Endothelial cell of umbilical vein (primary cell): ENCODE measurements around the gene COL16A1. TPM values are rescaled to one million over a fixed set of nuclear protein-coding genes. Genes with fewer than 3 reads are reported as not detected.

Source experiments
- BruUV-seq: library from RNA; stranded (reverse); fragments of 400-500 nt; replicated peaks from 2 replicates; lab custom pipeline; 2021; lab: Mats Ljungman, UMichigan
- CTCF ChIA-PET: fragments of 300-600, 350-600 bp; sonication (Branson Sonifier 250); formaldehyde crosslinking; loops from one replicate; lab custom pipeline; 2021; ENCODE audit warnings: antibody characterized with exemption, inconsistent platforms; lab: Charles Lee
- POLR2A ChIA-PET: fragments of 300-600, 350-600 bp; sonication (Branson Sonifier 250); formaldehyde crosslinking; loops from one replicate; lab custom pipeline; 2021; ENCODE audit warnings: antibody characterized with exemption, inconsistent platforms; lab: Charles Lee
- DNase-seq: peaks from one replicate; pipeline ENCODE4 v3.0.0-alpha.2; 2011; ENCODE audit warnings: low read depth, low spot score
- FAIRE-seq: peaks from 2 replicates; lab custom pipeline; 2011; peaks lifted over from hg19 to GRCh38; lab: Jason Lieb, UNC
- H2AFZ ChIP-seq: 2 replicates; pipeline ENCODE4 v1.6.0; 2012; ENCODE audit warnings: low read depth, low read length, control low read depth, inconsistent platforms
- H3K27ac ChIP-seq: 2 replicates; pipeline ENCODE4 v1.5.1; 2011; ENCODE audit warnings: low read depth, mild to moderate bottlenecking, control low read depth, low read length, moderate library complexity; ENCODE audit not compliant: insufficient read depth
- H3K27me3 ChIP-seq, 2 experiments: 2 replicates each; pipeline versions ENCODE4 v1.6.0 to v1.6.1; 2011; ENCODE audit warnings: low read length in 2 of 2, mixed read lengths in 1 of 2; ENCODE audit not compliant: control insufficient read depth in 2 of 2, insufficient read depth in 2 of 2
- H3K36me3 ChIP-seq, 2 experiments: 2 replicates in 1 of 2; 3 replicates in 1 of 2; pipeline ENCODE4 v1.5.1; 2011; ENCODE audit warnings: low read length in 2 of 2, mild to moderate bottlenecking in 1 of 2, moderate library complexity in 1 of 2; ENCODE audit not compliant: control insufficient read depth in 2 of 2, insufficient read depth in 2 of 2; ENCODE audit errors: extremely low read depth in 1 of 2
- H3K4me1 ChIP-seq: 3 replicates; pipeline ENCODE4 v1.5.1; 2011; ENCODE audit warnings: mild to moderate bottlenecking, low read length; ENCODE audit not compliant: control insufficient read depth, insufficient read depth; ENCODE audit errors: extremely low read depth
- H3K4me2 ChIP-seq: 2 replicates; pipeline ENCODE4 v1.6.1; 2011; ENCODE audit warnings: low read length, control low read depth, mixed read lengths; ENCODE audit not compliant: insufficient read depth
- H3K4me3 ChIP-seq, 3 experiments: fragments of 200-600 bp in 1 of 3; sonication (generic), shearing (Covaris generic) in 1 of 3; replicated peaks in 1 of 3; 2 replicates each; pipeline ENCODE4 v1.5.1; 2011 to 2016; ENCODE audit warnings: control low read depth in 3 of 3, low read length in 3 of 3, mild to moderate bottlenecking in 2 of 3, inconsistent platforms in 1 of 3, low read depth in 1 of 3, moderate library complexity in 1 of 3; ENCODE audit not compliant: insufficient read depth in 1 of 3
- H3K79me2 ChIP-seq: 2 replicates; pipeline ENCODE4 v1.6.0; 2012; ENCODE audit warnings: low read length, inconsistent platforms; ENCODE audit not compliant: control insufficient read depth, insufficient read depth
- H3K9ac ChIP-seq: replicated peaks from 2 replicates; pipeline ENCODE3; 2011; ENCODE audit warnings: low read length, control low read depth; ENCODE audit not compliant: insufficient read depth; ENCODE audit errors: extremely low read depth
- H3K9me1 ChIP-seq: replicated peaks from 3 replicates; pipeline ENCODE4 v1.6.0; 2011; ENCODE audit warnings: mild to moderate bottlenecking, low read length; ENCODE audit not compliant: control insufficient read depth, insufficient read depth; ENCODE audit errors: extremely low read depth
- H3K9me3 ChIP-seq: replicated peaks from 2 replicates; pipeline ENCODE4 v1.5.1; 2012; ENCODE audit warnings: low read length, inconsistent platforms; ENCODE audit not compliant: control insufficient read depth, insufficient read depth
- H4K20me1 ChIP-seq: replicated peaks from 2 replicates; pipeline ENCODE3; 2011; ENCODE audit warnings: mild to moderate bottlenecking, low read length; ENCODE audit not compliant: control insufficient read depth, insufficient read depth; ENCODE audit errors: extremely low read depth
- CTCF ChIP-seq, 2 donors: IDR thresholded peaks; 1 replicate in 1 of 2; 2 replicates in 1 of 2; pipeline ENCODE4 v1.5.1; 2011; ENCODE audit warnings: low read length in 2 of 2, mild to moderate bottlenecking in 2 of 2, moderate library complexity in 2 of 2, control low read depth in 1 of 2, inconsistent platforms in 1 of 2, low read depth in 1 of 2; ENCODE audit not compliant: insufficient read depth in 1 of 2; ENCODE audit errors: extremely low read depth in 1 of 2
- EZH2 ChIP-seq: IDR thresholded peaks from 2 replicates; pipeline ENCODE4 v1.6.1; 2012; ENCODE audit warnings: borderline replicate concordance, low read depth, mild to moderate bottlenecking, moderate library complexity, low read length, inconsistent platforms; ENCODE audit not compliant: severe bottlenecking
- FOS ChIP-seq: IDR thresholded peaks from 2 replicates; pipeline ENCODE4 v1.6.1; 2011; ENCODE audit warnings: mild to moderate bottlenecking, low read length, moderate library complexity, borderline replicate concordance; ENCODE audit not compliant: insufficient read depth
- GATA2 ChIP-seq: IDR thresholded peaks from 2 replicates; pipeline ENCODE4 v1.7.0; 2011; ENCODE audit warnings: low read depth, mild to moderate bottlenecking, moderate library complexity, mixed read lengths, low read length; ENCODE audit not compliant: insufficient read length, insufficient read depth
- JUN ChIP-seq: IDR thresholded peaks from 2 replicates; pipeline ENCODE4 v1.6.1; 2011; ENCODE audit warnings: borderline replicate concordance, low read depth; ENCODE audit not compliant: insufficient read length, insufficient read depth
- MYC ChIP-seq: IDR thresholded peaks from one replicate; pipeline ENCODE4 v1.6.1; 2011; ENCODE audit warnings: mild to moderate bottlenecking, low read depth, low read length
- POLR2A ChIP-seq: IDR thresholded peaks from 2 replicates; pipeline ENCODE4 v1.6.1; 2012; ENCODE audit warnings: low read depth, mild to moderate bottlenecking, control low read depth, low read length
- POLR2AphosphoS5 ChIP-seq: IDR thresholded peaks from 2 replicates; pipeline ENCODE4 v1.6.1; 2012; ENCODE audit warnings: low read depth, mild to moderate bottlenecking, control low read depth, low read length, moderate library complexity; ENCODE audit not compliant: insufficient read depth
- dilution Hi-C: fragments of 300-500 bp; cut with MboI; formaldehyde crosslinking; loops from one replicate; pipeline ENCODE4 v1.15.0; 2019; ENCODE audit warnings: low sequenced_read_pairs; ENCODE audit not compliant: extremely low pct_ligation_motif_present
- intact Hi-C: fragments of 100-400 bp; cut with micrococcal nuclease; formaldehyde crosslinking; loops from one replicate; pipeline ENCODE4 v1.10.0; 2022
- polyA plus RNA-seq, 4 experiments: library from polyadenylated mRNA; depleted of rRNA in 3 of 4; stranded (reverse) in 3 of 4; unstranded in 1 of 4; fragments of >200 nt; gene quantifications; 2 replicates each; pipeline versions ENCODE4 v1.2.1 to v1.2.3, GENCODE V29; 2011 to 2012; ENCODE audit warnings: missing spikeins in 1 of 4
- total RNA-seq: library from RNA; stranded (reverse); gene quantifications from 2 replicates; pipeline ENCODE4 v1.2.3, GENCODE V29; 2021
- TF ChIP-seq, protein P1 (sequence below): IDR thresholded peaks from 2 replicates; pipeline ENCODE4 v1.6.1; 2011; ENCODE audit not compliant: insufficient read depth, insufficient read length

The COL16A1 gene
- total and polyA plus RNA-seq, 2 donors (not counting 3 experiments of a cell fraction or from before 2014, with no cell fraction given), result 0.68 to 1.2 TPM

DNA sequence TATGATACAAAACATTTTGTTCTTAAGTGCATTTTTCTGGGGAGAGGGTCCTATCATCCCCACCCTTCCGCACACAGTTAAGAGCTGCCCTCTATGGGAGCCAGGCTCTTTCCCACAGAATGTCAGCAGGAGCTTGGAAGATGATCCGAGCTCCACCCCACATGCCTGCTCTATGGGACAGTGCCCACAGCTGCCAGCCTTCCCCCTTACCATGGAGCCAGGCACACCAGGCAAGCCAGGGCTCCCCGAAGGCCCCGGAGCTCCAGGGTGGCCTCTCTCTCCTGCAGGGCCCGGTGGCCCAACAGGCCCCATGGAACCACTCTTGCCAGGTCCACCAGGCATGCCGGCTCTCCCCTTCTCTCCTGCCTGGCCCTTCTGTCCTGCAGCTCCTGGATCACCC is 48.7 kb downstream of the COL16A1 start:
- TF ChIP-seq CTCF (IDR thresholded peaks at IDR 0.05; ENCODE audit: extremely low read depth in 1 of 2, insufficient read depth in 1 of 2, low read depth in 1 of 2, low read length in 2 of 2), result no peak
- no peaks in the 10 kb centered on the region for H3K27me3 ChIP-seq
- dilution Hi-C loops (no loop called here), intact Hi-C loops (no loop called here)
- no peaks in the 10 kb centered on the region for H3K9me3 ChIP-seq
- H3K4me1 ChIP-seq, result no peaks in the 10 kb centered on the region
- BruUV-seq, result no TSS peak
- H3K79me2 ChIP-seq, result no peaks in the 10 kb centered on the region
- POLR2A ChIA-PET, result no interaction called here
- no peaks in the 10 kb centered on the region for H3K9me1 ChIP-seq
- CTCF ChIA-PET, result interaction anchor here (2.2 kb wide), 1 partner anchor 90 kb away, joined by 8 read pairs; no protein-coding TSS in a partner anchor
- H3K9ac ChIP-seq, result no peak overlapping the region
- DNase-seq, result no peak
- no peaks in the 10 kb centered on the region for H4K20me1 ChIP-seq
- no peak overlapping the region for H2AFZ ChIP-seq
- no peak overlapping the region for H3K27ac ChIP-seq
- H3K4me3 ChIP-seq, result no peak overlapping the region
- H3K36me3 ChIP-seq, result no peaks in the 10 kb centered on the region
- H3K4me2 ChIP-seq, result no peak overlapping the region
- FAIRE-seq, result no peak

DNA sequence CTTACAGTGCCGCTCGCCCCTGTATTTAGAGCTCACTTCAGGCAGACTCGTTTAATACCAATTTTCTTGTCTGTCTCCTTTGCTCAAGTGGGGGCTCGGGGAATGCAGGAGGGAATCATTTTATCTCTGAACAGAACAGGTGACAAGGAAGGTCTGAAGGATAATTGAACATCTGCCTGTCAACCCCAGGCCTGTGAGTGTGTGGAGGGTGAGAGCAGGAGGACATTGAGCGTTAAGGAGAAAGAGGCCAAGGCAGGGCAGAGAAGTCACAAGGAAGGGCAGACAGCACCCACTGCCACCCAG is 49.4 kb downstream of the COL16A1 start:
- H3K9ac ChIP-seq, result no peak overlapping the region
- H3K4me1 ChIP-seq, result no peaks in the 10 kb centered on the region
- H2AFZ ChIP-seq, result no peak overlapping the region
- POLR2A ChIA-PET, result no interaction called here
- no peaks in the 10 kb centered on the region for H3K79me2 ChIP-seq
- dilution Hi-C loops, result no loop called here
- H3K9me3 ChIP-seq, result no peaks in the 10 kb centered on the region
- no peak overlapping the region for H3K4me3 ChIP-seq
- CTCF ChIA-PET, result no interaction called here
- no peaks in the 10 kb centered on the region for H3K9me1 ChIP-seq
- TF ChIP-seq POLR2AphosphoS5 (no peak), GATA2 (no peak), CTCF (IDR thresholded peaks at IDR 0.05; ENCODE audit: extremely low read depth in 1 of 2, insufficient read depth in 1 of 2, low read depth in 1 of 2, low read length in 2 of 2) (no peak), MYC (no peak), JUN (no peak), EZH2 (no peak), POLR2A (no peak), FOS (no peak)
- TF ChIP-seq, protein P1, sequence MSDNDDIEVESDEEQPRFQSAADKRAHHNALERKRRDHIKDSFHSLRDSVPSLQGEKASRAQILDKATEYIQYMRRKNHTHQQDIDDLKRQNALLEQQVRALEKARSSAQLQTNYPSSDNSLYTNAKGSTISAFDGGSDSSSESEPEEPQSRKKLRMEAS, result no peak
- H3K27me3 ChIP-seq, result no peaks in the 10 kb centered on the region
- DNase-seq (no peak), FAIRE-seq (no peak)
- H3K27ac ChIP-seq, result no peak overlapping the region
- intact Hi-C loops, result no loop called here
- BruUV-seq, result no TSS peak
- no peaks in the 10 kb centered on the region for H4K20me1 ChIP-seq
- no peak overlapping the region for H3K4me2 ChIP-seq
- H3K36me3 ChIP-seq, result no peaks in the 10 kb centered on the region
